SK-N-SH treated with all-trans-retinoic acid at 6 μM for 48 hours (cell line): ENCODE results near the gene PNMA1.

Experiments
- ATAC-seq: fragments of 200-7000 bp; cut with Tn5 transposase; 3 replicates; pipeline ENCODE4 v1.9.1; 2020; ENCODE audit warnings: mild to moderate bottlenecking, moderate library complexity
- ARNTL ChIP-seq: fragments of 450-650 bp; formaldehyde crosslinking; IDR thresholded peaks from 2 replicates; pipeline ENCODE4 v1.5.0; 2020; ENCODE audit warnings: low read depth, mild to moderate bottlenecking, moderate library complexity, borderline replicate concordance
- BACH2 ChIP-seq: fragments of 250-450 bp; sonication (Bioruptor Pico); IDR thresholded peaks from 2 replicates; pipeline ENCODE4 v1.9.0; 2021; ENCODE audit warnings: mild to moderate bottlenecking, borderline replicate concordance
- CSDC2 ChIP-seq: fragments of 250-450 bp; sonication (Bioruptor Pico); IDR thresholded peaks from 2 replicates; pipeline ENCODE4 v1.5.0; 2020; ENCODE audit warnings: mild to moderate bottlenecking, moderate library complexity
- CSRNP3 ChIP-seq: fragments of 250-450 bp; sonication (Bioruptor Pico); IDR thresholded peaks from 2 replicates; pipeline ENCODE4 v1.5.1; 2021; ENCODE audit warnings: mild to moderate bottlenecking, moderate library complexity
- ESRRG ChIP-seq: fragments of 250-450 bp; sonication (Bioruptor Pico); IDR thresholded peaks from 2 replicates; pipeline ENCODE4 v1.6.1; 2021; ENCODE audit warnings: mild to moderate bottlenecking
- GLIS3 ChIP-seq: fragments of 250-450 bp; sonication (Bioruptor Pico); IDR thresholded peaks from 2 replicates; pipeline ENCODE4 v1.5.0; 2020; ENCODE audit warnings: mild to moderate bottlenecking, moderate library complexity
- ISL1 ChIP-seq: fragments of 250-450 bp; sonication (Bioruptor Pico); IDR thresholded peaks from 2 replicates; pipeline ENCODE4 v2.1.2; 2022; ENCODE audit warnings: mild to moderate bottlenecking, moderate library complexity
- OSR1 ChIP-seq: fragments of 250-450 bp; sonication (Bioruptor Pico); IDR thresholded peaks from 2 replicates; pipeline ENCODE4 v1.8.0; 2022; ENCODE audit warnings: moderate library complexity, mild to moderate bottlenecking, inconsistent platforms
- PATZ1 ChIP-seq: fragments of 250-450 bp; sonication (Bioruptor Pico); IDR thresholded peaks from 2 replicates; pipeline ENCODE4 v1.8.0; 2020; ENCODE audit warnings: mild to moderate bottlenecking, moderate library complexity, borderline replicate concordance
- POU6F1 ChIP-seq: fragments of 250-450 bp; sonication (Bioruptor Pico); IDR thresholded peaks from 2 replicates; pipeline ENCODE4 v1.8.0; 2021; ENCODE audit warnings: low read depth, mild to moderate bottlenecking, moderate library complexity, borderline replicate concordance
- PPARA ChIP-seq: fragments of 250-450 bp; sonication (Bioruptor Pico); IDR thresholded peaks from 2 replicates; pipeline ENCODE4 v1.5.0; 2020; ENCODE audit warnings: mild to moderate bottlenecking, borderline replicate concordance
- RARB ChIP-seq: fragments of 250-450 bp; sonication (Bioruptor Pico); IDR thresholded peaks from 2 replicates; pipeline ENCODE4 v1.8.0; 2021; ENCODE audit warnings: mild to moderate bottlenecking, moderate library complexity
- SNAI2 ChIP-seq: fragments of 250-450 bp; sonication (Bioruptor Pico); IDR thresholded peaks from 2 replicates; pipeline ENCODE4 v1.5.0; 2020; ENCODE audit warnings: mild to moderate bottlenecking, moderate library complexity
- TCF4 ChIP-seq: fragments of 250-450 bp; sonication (Bioruptor Pico); IDR thresholded peaks from 2 replicates; pipeline ENCODE4 v1.8.0; 2021; ENCODE audit warnings: mild to moderate bottlenecking, moderate library complexity, borderline replicate concordance
- TOX ChIP-seq: fragments of 250-450 bp; sonication (Bioruptor Pico); IDR thresholded peaks from 2 replicates; pipeline ENCODE4 v1.8.0; 2021; ENCODE audit warnings: mild to moderate bottlenecking, moderate library complexity, borderline replicate concordance
- ZC3H10 ChIP-seq: fragments of 250-450 bp; sonication (Bioruptor Pico); IDR thresholded peaks from 2 replicates; pipeline ENCODE4 v1.5.1; 2021; ENCODE audit warnings: mild to moderate bottlenecking, moderate library complexity
- ZFP3 ChIP-seq: fragments of 250-450 bp; sonication (Bioruptor Pico); IDR thresholded peaks from 2 replicates; pipeline ENCODE4 v1.5.0; 2020; ENCODE audit warnings: mild to moderate bottlenecking, moderate library complexity
- ZFP30 ChIP-seq: fragments of 450-650 bp; formaldehyde crosslinking; IDR thresholded peaks from 2 replicates; pipeline ENCODE4 v1.5.0; 2022; ENCODE audit warnings: mild to moderate bottlenecking, moderate library complexity
- ZNF565 ChIP-seq: fragments of 450-650 bp; formaldehyde crosslinking; conservative IDR thresholded peaks from 2 replicates; pipeline ENCODE4 v1.5.0; 2020; ENCODE audit warnings: low read depth, mild to moderate bottlenecking, moderate library complexity
- ZNF70 ChIP-seq: fragments of 450-650 bp; formaldehyde crosslinking; IDR thresholded peaks from 2 replicates; pipeline ENCODE4 v1.5.0; 2020; ENCODE audit warnings: mild to moderate bottlenecking, moderate library complexity
- ZNF8 ChIP-seq: fragments of 450-650 bp; formaldehyde crosslinking; IDR thresholded peaks from 2 replicates; pipeline ENCODE4 v1.5.0; 2020; ENCODE audit warnings: mild to moderate bottlenecking, moderate library complexity

The PNMA1 gene

GRCh38 chr14:73745571-73746519 lies 31.7 kb upstream of the PNMA1 start:
- TF ChIP-seq PPARA (CRISPR knock-in tag) (no peak), ISL1 (CRISPR knock-in tag) (peak; percentile 49)
- TF ChIP-seq, all 23 proteins: peak for 1
- ATAC-seq, result peak; percentile 22; the same call in 2 of the 3 replicates

GRCh38 chr14:73744874-73745529 lies 30.8 kb upstream of the PNMA1 start:
- ATAC-seq, result no peak
- TF ChIP-seq TCF4 (CRISPR knock-in tag) (no peak), ESRRG (CRISPR knock-in tag) (no peak), ZNF8 (CRISPR knock-in tag) (no peak), PATZ1 (no peak), GLIS3 (CRISPR knock-in tag) (no peak), SNAI2 (CRISPR knock-in tag) (no peak), RARB (no peak), POU6F1 (CRISPR knock-in tag) (no peak), ZNF70 (no peak)

- ATAC-seq, result no peak
- no peak for TF ChIP-seq SNAI2 (CRISPR knock-in tag)
- TF ChIP-seq TOX, result no peak
- no peak for TF ChIP-seq OSR1
- no peak for TF ChIP-seq RARB
- TF ChIP-seq PATZ1, result no peak
- no peak for TF ChIP-seq ESRRG (CRISPR knock-in tag)
- TF ChIP-seq ZNF565 (CRISPR knock-in tag), result no peak
- no peak for TF ChIP-seq ISL1 (CRISPR knock-in tag)
- TF ChIP-seq BACH2, result no peak
- TF ChIP-seq ARNTL (CRISPR knock-in tag), result no peak
- TF ChIP-seq POU6F1 (CRISPR knock-in tag), result no peak
- TF ChIP-seq TCF4 (CRISPR knock-in tag), result no peak
- TF ChIP-seq GLIS3 (CRISPR knock-in tag), result no peak
- TF ChIP-seq ZFP3 (CRISPR knock-in tag), result no peak
- TF ChIP-seq PPARA (CRISPR knock-in tag), result no peak
- TF ChIP-seq ZC3H10, result no peak
- no peak for TF ChIP-seq CSDC2 (CRISPR knock-in tag)
- TF ChIP-seq ZNF70, result no peak
- no peak for TF ChIP-seq ZFP30
- no peak for TF ChIP-seq CSRNP3 (CRISPR knock-in tag)
Observed at GRCh38 chr14:73744175-73744867, 30.1 kb upstream of the PNMA1 start.
